Activated CD4-positive, alpha-beta T cell treated with anti-CD3 and anti-CD28 coated beads, Interleukin-2, amount 50 U/mL, for 24 hours (primary cell): Measurements from ENCODE around the gene NRXN2.

ENCODE experiments used
- DNase-seq, 2 donors: peaks; one replicate each; pipeline ENCODE4 v3.0.0-alpha.2; 2020; ENCODE audit warnings: low read depth in 1 of 2, low spot score in 1 of 2

The NRXN2 gene

GRCh38 chr11:64744544-64745188 lies 21.7 kb upstream of the NRXN2 start:
- no peak for DNase-seq

- DNase-seq: peak in 1 of 2 donors; percentile 56
Observed at GRCh38 chr11:64743591-64744543, 20.9 kb upstream of the NRXN2 start, which contains the start of gene RASGRP2. Gene RASGRP2, minus strand, starts transcription at chr11:64744142. Its CDS starts 1,276 bp downstream, at chr11:64742866.

DNA sequence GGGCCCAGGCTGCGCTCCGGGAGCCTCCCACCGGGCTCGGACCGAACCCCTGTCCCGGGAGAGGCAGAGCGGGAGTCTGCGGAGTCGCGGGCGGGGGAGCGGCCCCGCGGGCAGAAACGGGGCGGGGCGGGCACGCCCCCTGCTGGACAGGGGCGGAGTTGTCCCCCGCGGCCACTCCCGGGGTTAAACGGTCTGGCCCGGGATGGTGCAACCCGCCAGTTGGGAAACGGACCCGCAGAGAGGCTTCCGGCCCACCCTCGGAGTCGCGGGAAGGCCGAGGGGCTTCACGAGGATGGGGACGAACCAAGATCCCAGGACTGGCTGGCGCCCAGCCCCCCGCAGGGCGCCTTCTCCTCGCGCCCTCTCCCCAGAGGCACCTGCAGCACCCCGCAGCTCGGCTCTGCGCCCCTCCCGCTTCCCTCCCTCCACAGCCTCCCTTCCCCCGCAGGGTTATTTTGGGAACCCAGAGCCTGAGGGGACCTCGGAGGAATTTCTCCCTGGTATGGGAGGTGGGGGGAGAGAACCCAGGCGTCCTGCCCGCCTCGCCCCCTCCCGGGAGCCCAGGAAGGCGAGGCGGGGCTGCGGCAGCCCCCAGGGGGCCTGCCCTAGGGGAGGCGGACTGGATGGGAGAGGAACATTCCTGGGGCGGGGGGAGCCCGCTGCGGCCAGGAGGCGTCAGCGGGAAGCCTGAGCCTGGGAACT lies 20.0 kb upstream of the NRXN2 start:
- DNase-seq: peak in 1 of 2 donors; percentile 67

DNA sequence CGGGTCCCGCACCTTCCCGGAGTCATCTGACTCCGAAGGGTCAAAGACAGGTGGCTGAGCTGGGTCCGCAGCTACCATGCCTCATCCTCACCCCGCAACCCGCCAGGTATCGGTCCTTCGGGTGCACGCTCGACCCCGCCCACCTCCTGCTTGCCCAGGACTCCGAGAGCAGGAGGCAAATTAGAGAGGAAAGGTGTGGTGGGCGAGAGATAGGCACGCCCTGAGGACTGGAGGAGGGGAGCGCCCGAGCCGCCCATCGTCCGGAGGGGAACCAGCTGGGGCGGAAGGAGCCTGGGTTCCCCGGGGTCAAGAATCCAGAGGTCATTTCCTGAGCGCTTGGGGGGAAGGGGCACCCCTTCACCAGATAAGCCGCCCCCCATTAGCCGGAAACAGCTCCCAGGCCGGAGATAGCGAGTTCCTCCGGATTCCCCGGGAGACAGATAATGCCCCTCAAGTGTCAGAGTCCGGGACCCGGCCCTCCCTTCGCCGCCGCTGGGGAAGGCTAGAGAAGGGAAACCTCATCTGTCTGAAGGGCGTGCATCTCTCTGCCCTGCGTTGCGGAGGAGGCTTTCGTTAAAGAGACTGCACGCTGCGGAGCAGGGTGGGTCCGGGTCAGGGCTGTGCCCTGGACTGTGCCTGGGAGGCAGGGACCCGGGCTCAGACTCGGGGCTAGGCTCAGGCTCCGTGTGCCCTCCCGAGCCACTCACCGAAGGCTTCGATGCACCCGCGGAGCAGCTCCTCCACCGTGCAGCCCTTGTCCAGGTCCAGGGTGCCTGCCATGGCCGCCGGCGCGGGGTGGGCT lies 19.3 kb upstream of the NRXN2 start:
- DNase-seq: no peak

GRCh38 chr11:64741375-64742086 lies 18.5 kb upstream of the NRXN2 start:
- DNase-seq: no peak

GRCh38 chr11:64739871-64740270 lies 16.9 kb upstream of the NRXN2 start:
- no peak for DNase-seq

- DNase-seq: no peak
Observed at GRCh38 chr11:64736654-64737053, 13.7 kb upstream of the NRXN2 start.

DNA sequence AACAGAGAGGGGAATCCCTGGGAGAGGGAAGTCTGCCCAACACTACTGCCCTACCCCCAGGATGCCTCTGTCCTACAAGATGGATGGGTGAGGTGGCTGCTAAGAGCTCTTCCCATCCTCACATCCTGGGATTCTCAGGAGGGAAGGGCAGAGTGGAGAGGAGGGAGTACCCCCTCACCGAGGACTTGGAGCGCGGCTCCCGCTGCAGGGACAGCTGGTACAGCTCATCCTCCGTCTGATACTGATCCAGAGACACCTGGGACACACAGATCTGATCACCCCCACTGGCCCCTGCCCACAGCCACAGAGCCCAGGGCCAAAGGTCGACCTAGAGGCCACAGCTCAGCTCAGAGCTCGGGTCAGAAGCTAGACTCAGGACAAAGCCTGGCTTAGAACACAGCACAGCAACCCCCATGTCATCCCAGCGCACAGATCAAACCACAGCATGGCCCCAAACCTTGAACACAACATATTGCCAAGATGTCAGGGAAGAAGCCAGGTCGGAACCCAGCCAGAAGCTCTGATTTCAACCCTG lies 12.8 kb upstream of the NRXN2 start:
- DNase-seq: no peak

DNA sequence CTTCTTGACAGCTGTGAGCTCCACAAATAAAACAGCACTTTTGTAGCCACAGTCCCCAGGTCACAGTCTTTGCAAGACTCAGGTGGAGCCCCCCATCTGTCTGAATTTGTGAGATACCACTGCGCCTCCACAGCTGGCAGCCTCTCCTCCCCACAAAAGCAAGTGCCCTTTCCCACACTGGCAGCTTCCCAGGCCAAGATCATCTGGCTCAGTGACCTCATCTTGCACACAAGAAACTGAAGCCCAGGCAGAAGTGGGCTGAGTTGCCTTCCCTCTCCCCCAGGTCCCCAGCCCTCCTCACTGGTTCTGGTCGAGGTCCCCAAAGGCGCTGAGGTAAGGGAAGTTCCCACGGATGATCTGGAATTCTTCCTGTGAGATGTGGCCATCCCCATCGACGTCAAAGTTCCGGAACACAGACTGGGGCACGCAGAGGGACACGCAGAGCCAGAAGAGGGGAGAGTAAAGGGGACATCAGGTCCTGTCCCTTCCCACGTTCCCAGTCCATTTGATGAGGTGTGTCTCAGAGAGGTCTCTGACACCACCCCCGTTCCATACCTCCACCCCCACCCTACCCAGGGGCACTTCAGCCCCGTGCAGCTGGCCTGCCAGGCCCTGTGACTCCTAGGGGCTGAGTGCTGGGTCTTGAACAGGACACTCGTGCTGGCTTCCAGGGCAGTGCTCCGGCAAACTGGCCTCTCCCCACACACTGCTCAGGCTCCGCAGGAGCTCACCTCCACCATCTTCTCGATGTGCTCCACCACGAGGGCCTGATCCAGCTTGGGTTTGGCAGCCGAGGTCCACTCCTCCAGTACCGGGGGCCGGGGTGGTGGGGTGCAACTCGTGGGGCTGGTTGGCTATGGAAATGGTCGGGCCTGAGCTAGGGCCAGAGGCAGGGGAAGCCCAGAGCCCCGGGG lies 12.1 kb upstream of the NRXN2 start:
- DNase-seq: no peak

GRCh38 chr11:64731601-64732000 lies 8.6 kb upstream of the NRXN2 start:
- no peak for DNase-seq

DNA sequence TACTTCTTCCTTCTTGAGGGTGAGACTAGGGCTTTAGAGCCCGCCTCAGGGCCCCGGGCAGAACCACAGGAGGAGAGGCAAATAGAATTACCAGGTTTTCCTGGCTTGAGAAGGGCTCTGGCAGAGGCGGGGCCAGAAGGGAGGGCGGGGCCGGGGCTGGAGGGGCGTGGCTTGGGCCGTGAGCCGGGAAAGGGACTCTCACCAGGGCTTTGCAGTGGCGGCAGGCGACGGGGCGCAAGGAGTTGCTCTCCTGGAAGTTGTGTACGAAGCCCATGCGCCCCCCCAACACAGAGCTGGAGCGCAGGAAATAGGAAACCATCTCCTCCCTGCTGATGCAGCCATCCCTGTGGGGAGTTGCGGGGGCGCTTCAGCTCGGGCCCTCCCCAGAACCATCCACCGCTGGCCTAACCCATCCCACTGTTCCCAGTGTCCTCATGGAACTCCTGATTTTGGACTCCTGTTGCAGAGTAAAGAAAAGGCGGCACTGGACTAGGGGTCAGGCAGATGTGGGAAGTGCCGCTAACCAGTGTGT lies 6.9 kb upstream of the NRXN2 start:
- no peak for DNase-seq

GRCh38 chr11:64728757-64729365 lies 5.9 kb upstream of the NRXN2 start:
- DNase-seq: no peak

DNA sequence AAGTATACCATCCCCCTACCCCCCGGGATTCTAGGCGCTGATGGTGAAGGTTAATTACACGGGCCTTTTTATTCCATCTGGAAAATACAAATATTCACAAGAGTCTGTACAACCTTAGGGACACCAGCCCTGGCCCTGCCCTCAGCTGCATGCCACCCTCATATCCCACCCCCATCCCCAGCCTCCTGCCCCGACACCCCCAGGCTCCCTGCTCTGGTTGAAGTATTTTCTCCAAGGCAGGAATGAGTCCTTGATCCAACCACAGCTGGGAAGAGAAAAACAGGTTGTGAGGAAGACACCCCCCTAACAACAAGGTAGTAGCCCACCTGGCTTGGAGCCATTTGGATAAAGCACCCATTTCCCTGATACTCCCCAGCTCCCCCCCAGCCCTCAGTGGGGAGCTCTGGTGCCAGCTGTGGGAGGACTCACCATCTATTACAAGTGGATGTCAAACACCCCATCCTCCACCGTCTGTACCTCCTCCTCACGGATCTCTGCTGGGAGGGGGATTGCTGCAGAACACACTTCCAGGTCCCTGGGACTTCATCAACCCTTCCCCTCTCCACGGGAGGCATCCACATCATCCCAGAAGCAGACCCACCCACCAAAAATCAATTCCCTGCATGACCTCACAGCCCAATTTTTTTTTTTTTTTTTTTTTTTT lies 4.0 kb upstream of the NRXN2 start:
- no peak for DNase-seq

DNA sequence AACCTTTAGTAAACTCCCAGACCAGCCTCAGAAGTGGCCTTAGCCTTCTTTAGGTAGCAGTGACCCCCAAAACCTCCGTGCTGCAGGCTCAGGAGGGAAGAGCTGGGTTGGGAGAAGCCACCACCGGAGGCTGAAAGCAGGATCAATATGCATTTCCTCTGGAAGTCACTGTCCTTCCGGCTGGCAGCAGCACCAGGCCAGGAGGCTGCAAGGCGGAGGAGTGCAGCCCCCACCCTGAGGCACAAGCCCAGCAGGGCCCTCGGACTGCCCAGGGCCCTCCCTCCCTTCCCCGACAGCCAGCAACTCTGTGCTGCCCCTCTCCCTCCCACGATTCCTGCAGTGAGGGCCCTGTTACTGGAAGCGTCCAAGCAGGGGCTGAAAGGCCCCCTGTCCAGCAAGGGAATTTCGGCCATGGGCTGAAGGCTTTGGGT lies 3.2 kb upstream of the NRXN2 start:
- no peak for DNase-seq

- no peak for DNase-seq
Observed at GRCh38 chr11:64724863-64725532, 2.0 kb upstream of the NRXN2 start.

DNA sequence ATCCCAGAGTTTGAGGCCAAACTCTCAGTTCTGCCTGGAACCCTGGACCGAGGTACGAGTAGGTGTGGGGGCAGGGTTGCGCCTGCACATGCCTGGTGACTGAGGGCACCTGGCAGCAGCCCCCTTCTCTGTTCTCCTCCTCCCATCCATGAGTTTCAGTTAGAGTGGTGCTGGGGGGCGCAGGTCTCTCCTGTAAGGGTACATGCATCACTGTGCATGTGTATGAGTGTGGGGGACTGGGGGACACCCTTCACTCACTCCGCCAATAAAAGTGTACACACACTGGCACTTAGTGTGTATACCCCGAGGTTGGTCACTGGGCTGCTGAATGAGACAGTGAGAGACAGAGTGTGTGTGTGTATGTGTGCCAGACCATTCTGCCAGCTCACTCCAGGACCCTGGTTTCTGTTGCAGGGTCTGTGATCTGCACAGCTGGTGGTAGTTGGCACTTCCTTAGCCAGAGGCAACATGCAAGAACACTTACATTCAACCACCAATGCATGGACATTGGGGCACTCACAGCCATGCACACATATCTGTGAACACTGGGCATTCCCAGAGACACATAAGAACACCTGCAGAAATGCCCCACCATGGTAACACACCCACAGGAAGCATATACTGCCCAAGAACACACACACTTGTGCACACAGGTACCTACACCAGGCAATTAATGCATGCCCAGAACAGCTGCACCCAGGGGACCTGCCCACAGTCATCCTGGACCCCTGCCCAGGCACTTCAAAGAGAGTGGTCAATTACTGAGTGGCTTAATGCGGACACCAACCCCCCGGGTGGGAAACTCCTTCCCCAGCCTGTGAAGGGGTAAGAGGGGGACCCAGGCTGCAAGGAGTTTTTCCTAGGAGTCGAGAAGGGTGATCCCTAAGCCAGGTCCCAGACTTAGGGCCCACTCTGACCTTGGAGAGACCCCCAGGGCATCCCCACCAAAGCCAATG lies 1.2 kb upstream of the NRXN2 start:
- DNase-seq: no peak
